Peyer's patch (tissue), 4 donors: ENCODE measurements around the gene SLC29A4.

Source experiments
- CTCF ChIP-seq, 6 experiments: fragments of 450-650 bp in 4 of 6; fragments of 200-600 bp in 2 of 6; sonication (generic) in 1 of 6; IDR thresholded peaks; one replicate each; pipeline ENCODE4 v1.5.1; 2017 to 2019; ENCODE audit warnings: antibody characterized with exemption in 6 of 6, mild to moderate bottlenecking in 3 of 6, moderate library complexity in 1 of 6
- POLR2A ChIP-seq, 2 donors: fragments of 450-650 bp; IDR thresholded peaks; one replicate each; pipeline ENCODE4 v1.5.1; 2017; ENCODE audit warnings: antibody characterized with exemption in 2 of 2, mild to moderate bottlenecking in 2 of 2, moderate library complexity in 2 of 2

GRCh38 chr7:5350600-5351385 lies 68.0 kb downstream of the SLC29A4 start:
- TF ChIP-seq CTCF (IDR thresholded peaks at IDR 0.05) (no peak), POLR2A (IDR thresholded peaks at IDR 0.05) (no peak)
